DND-41 (cell line): ENCODE data around the gene CARMIL1.

Experiments
- EZH2 ChIP-seq: IDR thresholded peaks from 3 replicates; pipeline ENCODE4 v1.6.1; 2012; ENCODE audit warnings: borderline replicate concordance, low read depth, mild to moderate bottlenecking, moderate library complexity, low read length, inconsistent platforms; ENCODE audit not compliant: severe bottlenecking
- TF ChIP-seq, protein P1 (sequence below): IDR thresholded peaks from 2 replicates; pipeline ENCODE4 v1.5.1; 2012; ENCODE audit warnings: borderline replicate concordance, low read length, moderate library complexity, mild to moderate bottlenecking; ENCODE audit not compliant: poor library complexity, severe bottlenecking; ENCODE audit errors: extremely low read depth

DNA sequence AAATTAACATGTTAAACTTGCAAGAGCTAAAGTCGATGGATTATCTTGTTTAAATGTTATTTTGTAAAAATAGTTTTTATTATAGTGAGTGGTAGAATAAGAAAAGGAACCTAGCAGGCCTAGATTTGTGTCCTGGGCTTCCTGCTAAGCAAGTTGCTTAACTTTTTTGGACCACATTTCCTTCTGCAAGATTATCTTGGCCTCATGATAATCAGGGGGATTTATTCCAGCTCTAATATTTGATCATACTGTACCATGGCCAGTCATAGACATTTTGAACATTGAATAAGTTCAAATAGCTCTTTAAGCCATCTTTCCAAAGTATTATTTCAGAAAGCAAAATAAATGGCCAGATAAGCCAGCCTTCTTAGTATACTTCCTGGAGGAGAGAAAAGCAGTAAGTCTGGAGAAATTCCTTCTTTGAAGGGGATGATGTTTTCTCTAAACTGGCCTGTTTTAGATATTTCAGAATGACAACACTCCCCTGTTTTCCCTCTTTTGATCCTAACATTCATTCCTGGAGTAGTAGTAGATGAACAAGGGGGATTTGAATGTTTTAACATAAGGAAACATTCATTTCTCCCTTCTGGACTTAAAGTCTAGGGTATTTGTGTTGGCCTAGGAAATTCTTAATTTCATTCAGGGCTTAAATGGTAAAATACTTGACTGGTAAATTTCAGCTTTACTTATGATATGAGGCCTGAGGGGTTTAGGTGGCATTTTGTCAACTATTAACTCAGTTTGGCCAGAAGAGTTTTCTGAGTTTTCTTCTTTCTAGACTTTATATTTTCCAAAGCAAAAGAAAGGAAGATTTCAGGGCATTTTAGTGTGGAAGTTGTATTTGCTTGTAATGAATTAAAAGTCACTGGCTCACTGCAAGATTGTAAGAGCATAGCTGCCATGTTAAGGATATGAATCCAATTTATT, 264.1 kb downstream of the CARMIL1 start:
- TF ChIP-seq, protein P1, sequence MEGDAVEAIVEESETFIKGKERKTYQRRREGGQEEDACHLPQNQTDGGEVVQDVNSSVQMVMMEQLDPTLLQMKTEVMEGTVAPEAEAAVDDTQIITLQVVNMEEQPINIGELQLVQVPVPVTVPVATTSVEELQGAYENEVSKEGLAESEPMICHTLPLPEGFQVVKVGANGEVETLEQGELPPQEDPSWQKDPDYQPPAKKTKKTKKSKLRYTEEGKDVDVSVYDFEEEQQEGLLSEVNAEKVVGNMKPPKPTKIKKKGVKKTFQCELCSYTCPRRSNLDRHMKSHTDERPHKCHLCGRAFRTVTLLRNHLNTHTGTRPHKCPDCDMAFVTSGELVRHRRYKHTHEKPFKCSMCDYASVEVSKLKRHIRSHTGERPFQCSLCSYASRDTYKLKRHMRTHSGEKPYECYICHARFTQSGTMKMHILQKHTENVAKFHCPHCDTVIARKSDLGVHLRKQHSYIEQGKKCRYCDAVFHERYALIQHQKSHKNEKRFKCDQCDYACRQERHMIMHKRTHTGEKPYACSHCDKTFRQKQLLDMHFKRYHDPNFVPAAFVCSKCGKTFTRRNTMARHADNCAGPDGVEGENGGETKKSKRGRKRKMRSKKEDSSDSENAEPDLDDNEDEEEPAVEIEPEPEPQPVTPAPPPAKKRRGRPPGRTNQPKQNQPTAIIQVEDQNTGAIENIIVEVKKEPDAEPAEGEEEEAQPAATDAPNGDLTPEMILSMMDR = no peak
- TF ChIP-seq EZH2 = no peak
